HG02588 (cell line): ENCODE measurements around the gene PCDHB5.
"Not testable (repeated sequence)": the region's sequence is repeated elsewhere in the genome, so short reads cannot be mapped to it uniquely, and the experiment has no call there.

Source experiments
- ATAC-seq: cut with Tn5 transposase; IDR thresholded peaks from one replicate; pipeline ENCODE4 v1.9.1; 2021; ENCODE audit warnings: mild to moderate bottlenecking, moderate library complexity; ENCODE audit not compliant: unreplicated experiment

PCDHB5 gene

GRCh38 chr5:141135030-141135717 lies at the start of gene PCDHB5:
Gene PCDHB5, plus strand, starts transcription at chr5:141135206. Its CDS starts 229 bp downstream, at chr5:141135435.
- no peak for ATAC-seq

DNA sequence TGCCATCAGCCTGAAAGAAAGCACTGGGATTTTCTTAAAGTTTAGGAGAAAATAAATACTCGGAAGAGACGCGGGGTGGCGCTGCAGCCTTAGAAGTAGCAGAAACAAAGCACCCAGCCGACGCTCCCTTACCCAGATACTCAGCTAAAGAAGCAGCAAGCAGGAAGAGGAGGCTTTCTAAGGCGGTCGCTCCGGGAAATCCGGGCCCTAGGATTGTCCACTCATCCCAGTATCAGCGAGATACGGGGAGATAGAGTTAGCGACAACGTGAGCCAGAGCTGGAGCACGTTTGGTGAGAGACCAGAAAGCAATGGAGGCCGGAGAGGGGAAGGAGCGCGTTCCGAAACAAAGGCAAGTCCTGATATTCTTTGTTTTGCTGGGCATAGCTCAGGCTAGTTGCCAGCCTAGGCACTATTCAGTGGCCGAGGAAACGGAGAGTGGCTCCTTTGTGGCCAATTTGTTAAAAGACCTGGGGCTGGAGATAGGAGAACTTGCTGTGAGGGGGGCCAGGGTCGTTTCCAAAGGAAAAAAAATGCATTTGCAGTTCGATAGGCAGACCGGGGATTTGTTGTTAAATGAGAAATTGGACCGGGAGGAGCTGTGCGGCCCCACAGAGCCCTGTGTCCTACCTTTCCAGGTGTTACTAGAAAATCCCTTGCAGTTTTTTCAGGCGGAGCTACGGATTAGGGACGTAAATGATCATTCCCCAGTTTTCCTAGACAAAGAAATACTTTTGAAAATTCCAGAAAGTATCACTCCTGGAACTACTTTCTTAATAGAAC lies 40.3 kb upstream of the PCDHB5 start, which contains the start of gene PCDHB2:
Gene PCDHB2, plus strand, starts transcription at position 135 of the 782 bp plus-strand sequence. Its CDS starts 176 bp downstream, at position 311.
- ATAC-seq: no peak

DNA sequence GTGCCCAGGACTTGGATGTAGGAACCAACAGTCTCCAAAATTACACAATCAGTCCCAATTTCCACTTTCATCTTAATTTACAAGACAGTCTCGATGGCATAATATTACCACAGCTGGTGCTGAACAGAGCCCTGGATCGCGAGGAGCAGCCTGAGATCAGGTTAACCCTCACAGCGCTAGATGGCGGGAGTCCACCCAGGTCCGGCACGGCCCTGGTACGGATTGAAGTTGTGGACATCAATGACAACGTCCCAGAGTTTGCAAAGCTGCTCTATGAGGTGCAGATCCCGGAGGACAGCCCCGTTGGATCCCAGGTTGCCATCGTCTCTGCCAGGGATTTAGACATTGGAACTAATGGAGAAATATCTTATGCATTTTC lies 39.8 kb upstream of the PCDHB5 start:
- ATAC-seq: no peak

- not testable (repeated sequence) for ATAC-seq
These were observed 38.8 kb upstream of the PCDHB5 start for GRCh38 chr5:141096181-141096580.

- ATAC-seq: not testable (repeated sequence)
These were observed 38.4 kb upstream of the PCDHB5 start for GRCh38 chr5:141096586-141096985.

DNA sequence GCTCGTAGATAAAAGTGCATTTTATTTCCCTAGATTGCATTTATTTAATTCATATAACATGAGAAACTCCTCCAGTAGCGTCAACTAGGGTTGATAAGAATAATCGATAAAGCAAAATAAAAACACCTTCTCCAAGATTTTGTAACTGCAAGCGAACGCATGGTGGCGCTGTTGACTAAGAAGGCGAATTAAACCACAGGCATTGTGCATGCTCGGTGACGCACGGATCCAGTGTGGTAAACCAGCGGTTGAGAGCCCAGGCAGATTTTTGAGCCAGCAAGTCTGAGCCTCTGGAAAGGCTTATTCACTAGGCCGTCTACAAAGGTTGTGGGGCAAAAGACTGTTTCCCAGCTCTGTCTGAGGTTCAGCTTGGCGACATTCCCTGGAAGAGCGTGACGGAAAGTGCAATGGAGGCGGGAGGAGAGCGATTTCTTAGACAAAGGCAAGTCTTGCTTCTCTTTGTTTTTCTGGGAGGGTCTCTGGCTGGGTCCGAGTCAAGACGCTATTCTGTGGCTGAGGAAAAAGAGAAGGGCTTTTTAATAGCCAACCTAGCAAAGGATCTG lies 34.7 kb upstream of the PCDHB5 start, which contains the start of gene PCDHB3:
Gene PCDHB3, plus strand, starts transcription at position 231 of the 563 bp plus-strand sequence. Its CDS starts 177 bp downstream, at position 408.
- no peak for ATAC-seq

- ATAC-seq: no peak
These were observed 33.9 kb upstream of the PCDHB5 start for GRCh38 chr5:141101059-141101458.

DNA sequence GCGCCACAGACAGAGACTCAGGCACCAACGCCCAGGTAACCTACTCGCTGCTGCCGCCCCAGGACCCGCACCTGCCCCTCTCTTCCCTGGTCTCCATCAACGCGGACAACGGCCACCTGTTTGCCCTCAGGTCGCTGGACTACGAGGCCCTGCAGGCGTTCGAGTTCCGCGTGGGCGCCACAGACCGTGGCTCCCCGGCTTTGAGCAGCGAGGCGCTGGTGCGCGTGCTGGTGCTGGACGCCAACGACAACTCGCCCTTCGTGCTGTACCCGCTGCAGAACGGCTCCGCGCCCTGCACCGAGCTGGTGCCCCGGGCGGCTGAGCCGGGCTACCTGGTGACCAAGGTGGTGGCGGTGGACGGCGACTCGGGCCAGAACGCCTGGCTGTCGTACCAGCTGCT lies 32.9 kb upstream of the PCDHB5 start:
- ATAC-seq: not testable (repeated sequence)

DNA sequence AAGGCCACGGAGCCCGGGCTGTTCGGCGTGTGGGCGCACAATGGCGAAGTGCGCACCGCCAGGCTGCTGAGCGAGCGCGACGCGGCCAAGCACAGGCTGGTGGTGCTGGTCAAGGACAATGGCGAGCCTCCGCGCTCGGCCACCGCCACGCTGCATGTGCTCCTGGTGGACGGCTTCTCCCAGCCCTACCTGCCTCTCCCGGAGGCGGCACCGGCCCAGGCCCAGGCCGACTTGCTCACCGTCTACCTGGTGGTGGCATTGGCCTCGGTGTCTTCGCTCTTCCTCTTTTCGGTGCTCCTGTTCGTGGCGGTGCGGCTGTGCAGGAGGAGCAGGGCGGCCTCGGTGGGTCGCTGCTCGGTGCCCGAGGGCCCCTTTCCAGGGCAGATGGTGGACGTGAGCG lies 32.5 kb upstream of the PCDHB5 start:
- ATAC-seq: not testable (repeated sequence)

DNA sequence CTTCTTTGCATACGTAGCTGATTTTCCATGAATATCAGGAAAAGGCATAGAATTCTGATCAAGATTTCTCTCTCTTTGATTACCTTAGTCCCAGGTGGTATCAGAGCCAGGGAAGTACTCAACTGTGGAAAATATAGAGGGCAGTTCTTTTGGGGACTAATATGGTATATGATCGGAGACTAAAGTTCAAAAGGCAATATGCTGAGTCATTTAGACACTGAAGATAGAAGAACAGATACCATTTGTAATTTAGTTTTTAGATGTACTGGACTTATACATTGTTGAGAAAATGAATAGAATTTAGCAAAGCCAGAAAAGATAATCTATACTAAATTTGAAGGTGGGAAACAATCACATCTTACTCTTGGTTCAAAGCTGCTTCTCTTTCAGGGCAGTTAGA lies 29.7 kb upstream of the PCDHB5 start:
- ATAC-seq: no peak

DNA sequence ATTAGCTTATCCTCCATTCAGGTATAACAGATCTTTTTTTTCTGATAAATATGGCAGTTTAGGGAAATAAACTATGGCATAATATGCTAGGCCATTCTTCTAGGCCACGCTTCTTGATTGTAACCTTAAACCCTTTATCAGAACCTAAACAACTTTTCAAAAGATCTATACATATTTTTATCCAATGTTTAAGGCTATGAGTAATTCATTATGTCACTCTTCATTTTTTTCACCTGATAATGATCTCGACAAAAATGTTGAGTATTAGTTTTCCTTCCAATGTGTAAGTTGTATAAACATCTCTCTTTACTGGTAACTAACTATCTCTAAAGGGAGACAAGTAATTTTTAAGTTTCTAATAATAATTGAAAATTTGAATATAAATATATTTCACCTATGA lies 15.8 kb upstream of the PCDHB5 start:
- ATAC-seq: no peak

- no peak for ATAC-seq
These were observed 13.4 kb upstream of the PCDHB5 start, which contains the start of gene PCDHB4 for GRCh38 chr5:141121563-141121962. Gene PCDHB4, plus strand, starts transcription at chr5:141121818. Its CDS starts 181 bp downstream, at chr5:141121999.

DNA sequence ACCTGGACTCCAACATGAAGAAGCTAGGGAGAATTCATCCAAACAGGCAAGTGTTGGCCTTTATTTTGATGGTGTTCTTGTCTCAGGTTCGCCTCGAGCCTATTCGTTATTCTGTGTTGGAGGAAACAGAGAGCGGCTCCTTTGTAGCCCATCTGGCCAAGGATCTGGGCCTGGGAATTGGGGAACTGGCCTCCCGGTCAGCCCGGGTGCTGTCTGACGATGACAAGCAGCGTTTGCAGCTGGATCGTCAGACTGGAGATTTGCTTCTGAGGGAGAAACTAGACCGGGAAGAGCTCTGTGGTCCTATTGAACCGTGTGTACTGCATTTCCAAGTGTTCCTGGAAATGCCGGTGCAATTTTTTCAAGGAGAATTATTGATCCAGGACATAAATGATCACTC lies 13.0 kb upstream of the PCDHB5 start:
- no peak for ATAC-seq

GRCh38 chr5:141123396-141124135 lies 11.4 kb upstream of the PCDHB5 start:
- ATAC-seq: not testable (repeated sequence)

DNA sequence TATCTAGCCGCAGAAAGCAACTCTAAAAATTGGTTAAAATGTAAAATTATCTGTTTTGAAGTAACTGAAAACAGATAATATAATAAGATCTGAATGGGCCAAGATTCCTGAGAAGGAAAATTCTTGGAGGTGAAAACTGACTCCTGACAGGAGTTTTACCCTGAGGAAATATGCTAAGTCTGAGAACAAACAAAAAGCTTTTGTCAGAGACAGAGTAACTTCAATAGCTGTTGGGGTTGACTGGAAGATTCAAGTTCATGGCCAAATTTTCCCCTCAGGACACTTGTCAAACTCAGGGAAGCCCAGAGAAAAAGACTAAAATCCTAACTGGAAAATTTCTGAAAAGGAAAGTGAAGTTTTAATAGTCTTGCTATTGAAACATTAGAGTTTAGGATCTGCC lies 7.7 kb upstream of the PCDHB5 start:
- no peak for ATAC-seq

GRCh38 chr5:141135718-141136266 lies 786 bp downstream of the PCDHB5 start:
- no peak for ATAC-seq

GRCh38 chr5:141137346-141137745 lies 2.3 kb downstream of the PCDHB5 start:
- not testable (repeated sequence) for ATAC-seq

GRCh38 chr5:141149812-141150211 lies 14.8 kb downstream of the PCDHB5 start, which contains the start of gene PCDHB6:
Gene PCDHB6, plus strand, starts transcription at chr5:141150057. Its CDS starts 201 bp downstream, at chr5:141150258.
- ATAC-seq: no peak

DNA sequence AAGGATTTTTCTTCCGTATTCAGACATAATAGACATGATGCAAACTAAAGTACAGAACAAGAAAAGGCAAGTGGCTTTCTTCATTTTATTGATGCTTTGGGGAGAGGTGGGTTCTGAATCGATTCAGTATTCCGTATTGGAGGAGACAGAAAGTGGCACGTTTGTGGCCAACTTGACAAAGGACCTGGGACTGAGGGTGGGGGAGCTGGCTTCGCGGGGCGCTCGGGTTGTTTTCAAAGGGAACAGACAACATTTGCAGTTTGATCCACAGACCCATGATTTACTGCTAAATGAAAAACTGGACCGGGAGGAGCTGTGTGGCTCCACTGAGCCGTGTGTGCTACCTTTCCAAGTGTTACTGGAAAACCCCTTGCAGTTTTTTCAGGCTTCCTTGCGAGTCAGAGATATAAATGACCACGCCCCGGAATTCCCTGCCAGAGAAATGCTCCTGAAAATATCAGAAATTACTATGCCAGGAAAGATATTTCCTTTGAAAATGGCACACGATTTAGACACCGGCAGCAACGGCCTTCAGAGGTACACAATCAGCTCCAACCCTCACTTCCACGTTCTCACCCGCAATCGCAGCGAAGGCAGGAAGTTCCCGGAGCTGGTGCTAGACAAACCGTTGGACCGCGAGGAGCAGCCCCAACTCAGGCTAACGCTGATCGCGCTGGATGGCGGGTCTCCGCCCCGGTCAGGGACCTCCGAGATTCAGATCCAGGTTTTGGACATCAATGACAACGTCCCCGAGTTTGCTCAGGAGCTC lies 15.4 kb downstream of the PCDHB5 start:
- no peak for ATAC-seq

- ATAC-seq: no peak
These were observed 16.0 kb downstream of the PCDHB5 start for GRCh38 chr5:141150993-141151325.
